HEK293 (cell line): ENCODE measurements around the gene OR2A5.

Source experiments
- CTCF ChIA-PET: fragments of 350-600 bp; formaldehyde crosslinking; extraction: SDS; loops from one replicate; lab custom pipeline; 2021; ENCODE audit warnings: antibody characterized with exemption; lab: Yijun Ruan, JAX
- POLR2A ChIA-PET: fragments of 300-600 bp; formaldehyde crosslinking; extraction: SDS; loops from one replicate; lab custom pipeline; 2020; ENCODE audit warnings: antibody characterized with exemption, inconsistent platforms; lab: Yijun Ruan, JAX
- H3K27ac ChIP-seq: fragments of 200-500 bp; sonication (Bioruptor generic); 2 replicates; pipeline ENCODE4 v1.5.1; 2014; ENCODE audit warnings: low read depth, low read length, control low read depth, inconsistent platforms; ENCODE audit errors: extremely low read depth
- H3K36me3 ChIP-seq, 2 experiments: fragments of 200-500 bp in 1 of 2; sonication (Bioruptor generic) in 1 of 2; 1 replicate in 1 of 2; 2 replicates in 1 of 2; pipeline ENCODE4 v1.5.1; 2014 to 2017; ENCODE audit warnings: inconsistent platforms in 2 of 2, low read length in 2 of 2; ENCODE audit not compliant: control insufficient read depth in 2 of 2, insufficient read depth in 1 of 2
- H3K4me1 ChIP-seq: fragments of 200-500 bp; sonication (Bioruptor generic); 2 replicates; pipeline ENCODE4 v1.5.1; 2014; ENCODE audit warnings: mild to moderate bottlenecking, low read length, inconsistent platforms; ENCODE audit not compliant: control insufficient read depth, insufficient read depth
- H3K4me3 ChIP-seq: 2 replicates; pipeline ENCODE4 v1.5.1; 2011; ENCODE audit warnings: low read depth, mild to moderate bottlenecking, control low read depth, low read length, moderate library complexity
- H3K9me3 ChIP-seq: fragments of 200-500 bp; sonication (Bioruptor generic); 2 replicates; pipeline ENCODE4 v1.5.1; 2014; ENCODE audit warnings: low read depth, low read length, inconsistent platforms; ENCODE audit not compliant: control insufficient read depth, insufficient read depth
- BCL6B ChIP-seq: fragments of 450-650 bp; formaldehyde crosslinking; IDR thresholded peaks from 2 replicates; pipeline ENCODE4 v1.5.1; 2017; ENCODE audit warnings: missing biosample characterization, missing genetic modification characterization
- CTCF ChIP-seq: fragments of 450-650 bp; formaldehyde crosslinking; IDR thresholded peaks from 2 replicates; pipeline ENCODE4 v1.5.1; 2016; ENCODE audit warnings: missing biosample characterization, missing genetic modification characterization
- PRDM2 ChIP-seq: fragments of 450-650 bp; formaldehyde crosslinking; IDR thresholded peaks from 2 replicates; pipeline ENCODE4 v1.5.1; 2016; ENCODE audit warnings: missing biosample characterization, missing genetic modification characterization, borderline replicate concordance
- YY1 ChIP-seq: fragments of 450-650 bp; formaldehyde crosslinking; IDR thresholded peaks from 2 replicates; pipeline ENCODE4 v1.5.1; 2018; ENCODE audit warnings: missing biosample characterization, missing genetic modification characterization
- ZBTB10 ChIP-seq: fragments of 450-650 bp; formaldehyde crosslinking; IDR thresholded peaks from 2 replicates; pipeline ENCODE4 v1.5.1; 2016; ENCODE audit warnings: missing biosample characterization, missing genetic modification characterization
- ZBTB44 ChIP-seq: fragments of 450-650 bp; IDR thresholded peaks from 2 replicates; pipeline ENCODE4 v1.5.1; 2018; ENCODE audit warnings: missing biosample characterization, mild to moderate bottlenecking, missing genetic modification characterization
- ZFP3 ChIP-seq: fragments of 450-650 bp; formaldehyde crosslinking; IDR thresholded peaks from 2 replicates; pipeline ENCODE4 v1.5.1; 2016; ENCODE audit warnings: low read depth, missing biosample characterization, missing genetic modification characterization
- ZNF114 ChIP-seq: fragments of 450-650 bp; formaldehyde crosslinking; IDR thresholded peaks from 2 replicates; pipeline ENCODE4 v1.5.0; 2017; ENCODE audit warnings: missing biosample characterization, missing genetic modification characterization
- ZNF174 ChIP-seq: fragments of 450-650 bp; formaldehyde crosslinking; IDR thresholded peaks from 2 replicates; pipeline ENCODE4 v1.5.0; 2017; ENCODE audit warnings: missing biosample characterization, mild to moderate bottlenecking, missing genetic modification characterization
- ZNF175 ChIP-seq: fragments of 450-650 bp; formaldehyde crosslinking; IDR thresholded peaks from 2 replicates; pipeline ENCODE4 v1.5.1; 2016; ENCODE audit warnings: missing biosample characterization, missing genetic modification characterization
- ZNF214 ChIP-seq: fragments of 450-650 bp; formaldehyde crosslinking; IDR thresholded peaks from 2 replicates; pipeline ENCODE4 v1.5.1; 2017; ENCODE audit warnings: missing biosample characterization, mild to moderate bottlenecking, missing genetic modification characterization, borderline replicate concordance
- ZNF391 ChIP-seq: fragments of 450-650 bp; formaldehyde crosslinking; IDR thresholded peaks from 2 replicates; pipeline ENCODE4 v1.5.1; 2016; ENCODE audit warnings: low read depth, missing biosample characterization, missing genetic modification characterization, borderline replicate concordance
- ZNF394 ChIP-seq: fragments of 450-650 bp; formaldehyde crosslinking; IDR thresholded peaks from 2 replicates; pipeline ENCODE4 v1.5.1; 2016; ENCODE audit warnings: missing biosample characterization, missing genetic modification characterization, mild to moderate bottlenecking, moderate library complexity, borderline replicate concordance
- ZNF529 ChIP-seq: fragments of 450-650 bp; formaldehyde crosslinking; IDR thresholded peaks from 2 replicates; pipeline ENCODE4 v1.5.1; 2017; ENCODE audit warnings: missing genetic modification characterization, missing biosample characterization; ENCODE audit not compliant: insufficient replicate concordance
- ZNF530 ChIP-seq: fragments of 450-650 bp; formaldehyde crosslinking; IDR thresholded peaks from 2 replicates; pipeline ENCODE4 v1.5.1; 2016; ENCODE audit warnings: low read depth, missing biosample characterization, missing genetic modification characterization
- ZNF548 ChIP-seq: fragments of 450-650 bp; formaldehyde crosslinking; IDR thresholded peaks from 2 replicates; pipeline ENCODE4 v1.5.1; 2016; ENCODE audit warnings: missing biosample characterization, missing genetic modification characterization
- ZNF580 ChIP-seq: fragments of 450-650 bp; formaldehyde crosslinking; IDR thresholded peaks from 2 replicates; pipeline ENCODE4 v1.5.1; 2016; ENCODE audit warnings: missing biosample characterization, missing genetic modification characterization
- ZNF585B ChIP-seq: fragments of 450-650 bp; formaldehyde crosslinking; IDR thresholded peaks from 2 replicates; pipeline ENCODE4 v1.5.1; 2016; ENCODE audit warnings: missing biosample characterization, missing genetic modification characterization
- ZNF626 ChIP-seq: fragments of 450-650 bp; sonication (Bioruptor Pico); formaldehyde crosslinking; IDR thresholded peaks from 2 replicates; pipeline ENCODE4 v1.5.1; 2018; ENCODE audit warnings: missing biosample characterization, missing genetic modification characterization, inconsistent platforms
- ZNF677 ChIP-seq: fragments of 450-650 bp; IDR thresholded peaks from 2 replicates; pipeline ENCODE4 v1.5.0; 2018; ENCODE audit warnings: missing biosample characterization, mild to moderate bottlenecking, missing genetic modification characterization, moderate library complexity

OR2A5 gene

GRCh38 chr7:144102041-144102440 lies 53.3 kb downstream of the OR2A5 start:
- CTCF ChIA-PET: no interaction called here
- H3K36me3 ChIP-seq: no peaks in the 10 kb centered on the region
- POLR2A ChIA-PET: no interaction called here
- no peak overlapping the region for H3K4me3 ChIP-seq
- no peak overlapping the region for H3K27ac ChIP-seq
- no peak for TF ChIP-seq ZNF580 (tag by site-specific recombination)
- TF ChIP-seq ZFP3 (tag by site-specific recombination): no peak
- no peak for TF ChIP-seq BCL6B (tag by site-specific recombination)
- TF ChIP-seq ZNF677 (tag by site-specific recombination): no peak
- no peak for TF ChIP-seq ZNF529 (tag by site-specific recombination)
- no peak for TF ChIP-seq YY1 (tag by site-specific recombination)
- no peak for TF ChIP-seq ZNF548 (tag by site-specific recombination)
- no peak for TF ChIP-seq ZNF214
- TF ChIP-seq ZNF114 (tag by site-specific recombination): no peak
- no peak for TF ChIP-seq ZNF585B (tag by site-specific recombination)
- TF ChIP-seq ZNF626: no peak
- TF ChIP-seq PRDM2 (tag by site-specific recombination): no peak
- no peak for TF ChIP-seq ZNF175 (tag by site-specific recombination)
- no peak for TF ChIP-seq CTCF (tag by site-specific recombination)
- no peak for TF ChIP-seq ZBTB10 (tag by site-specific recombination)
- no peak for TF ChIP-seq ZNF394 (tag by site-specific recombination)
- TF ChIP-seq ZBTB44 (tag by site-specific recombination): no peak
- TF ChIP-seq ZNF391: no peak
- no peak for TF ChIP-seq ZNF530
- no peak for TF ChIP-seq ZNF174
- no peaks in the 10 kb centered on the region for H3K4me1 ChIP-seq
- no peaks in the 10 kb centered on the region for H3K9me3 ChIP-seq
